Prostate gland (tissue), 2 donors: ENCODE measurements around the gene ZNF831. TPM values are rescaled to one million over a fixed set of nuclear protein-coding genes. Genes with fewer than 3 reads are reported as not detected.

Source experiments
- DNase-seq: peaks from one replicate; pipeline ENCODE4 v3.0.0-alpha.2; 2019; ENCODE audit warnings: low spot score
- H3K27ac ChIP-seq, 2 donors: fragments of 200-600 bp; sonication (generic); 2 replicates each; pipeline ENCODE4 v1.5.1; 2017 to 2019
- H3K27me3 ChIP-seq: fragments of 200-600 bp; sonication (generic); replicated peaks from 2 replicates; pipeline ENCODE4 v1.5.1; 2019; ENCODE audit not compliant: insufficient read depth
- H3K36me3 ChIP-seq, 2 donors: fragments of 200-600 bp; sonication (generic); 1 replicate in 1 of 2; 2 replicates in 1 of 2; pipeline versions ENCODE4 v1.5.1 to v1.8.1; 2017 to 2019
- H3K4me1 ChIP-seq: fragments of 200-600 bp; sonication (generic); replicated peaks from 2 replicates; pipeline ENCODE4 v1.5.1; 2019
- H3K4me3 ChIP-seq, 2 donors: fragments of 200-600 bp; sonication (generic); 2 replicates each; pipeline ENCODE4 v1.5.1; 2017 to 2019
- H3K9me3 ChIP-seq: fragments of 200-600 bp; sonication (generic); 2 replicates; pipeline ENCODE4 v1.5.1; 2017
- POLR2A ChIP-seq: fragments of 450-650 bp; IDR thresholded peaks from one replicate; pipeline ENCODE4 v1.6.1; 2016; ENCODE audit warnings: antibody characterized with exemption, mild to moderate bottlenecking
- POLR2AphosphoS5 ChIP-seq: sonication (generic); formaldehyde crosslinking; IDR thresholded peaks from one replicate; pipeline ENCODE4 v1.6.1; 2017; ENCODE audit warnings: antibody characterized with exemption
- WGBS: methylation state at CpG from one replicate; pipeline ENCODE4 v1.1.5; 2018; 5-methylcytosine and 5-hydroxymethylcytosine counted together
- intact Hi-C: fragments of 100-400 bp; cut with DNase I; formaldehyde crosslinking; loops from one replicate; pipeline ENCODE4 v1.14.2; 2022
- total RNA-seq, 2 donors: library from RNA; depleted of rRNA; stranded (reverse); fragments of >200 nt; gene quantifications; one replicate each; pipeline ENCODE4 v1.1.0, GENCODE V29; 2016
- TF ChIP-seq, protein P1 (sequence below), 4 experiments: fragments of 200-600 bp in 2 of 4; fragments of 450-650 bp in 2 of 4; sonication (generic) in 2 of 4; IDR thresholded peaks; 1 replicate in 3 of 4; 2 replicates in 1 of 4; pipeline ENCODE4 v1.5.1; 2016 to 2019; ENCODE audit warnings: antibody characterized with exemption in 4 of 4, mild to moderate bottlenecking in 2 of 4, moderate library complexity in 2 of 4

The ZNF831 gene
- total RNA-seq, 2 donors from 2014 or later, result 0.46 to 1.1 TPM

DNA sequence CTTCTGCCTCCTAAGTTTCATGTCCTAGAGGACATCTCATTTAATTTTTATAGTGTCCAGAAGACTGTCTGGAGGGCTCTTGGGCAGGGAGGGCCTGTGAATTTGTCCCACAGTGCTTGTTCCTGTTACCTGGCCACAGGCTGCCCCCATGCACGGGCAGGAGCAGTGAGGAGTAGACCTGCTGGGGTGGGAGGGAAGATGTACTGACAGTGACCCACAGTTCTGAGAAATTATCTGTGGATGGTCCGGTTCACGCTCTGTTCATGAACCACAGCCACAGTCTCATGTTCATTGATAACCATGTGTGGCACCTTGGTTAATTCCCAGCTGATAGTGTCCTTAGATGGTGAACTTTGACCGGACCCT is 18.8 kb upstream of the ZNF831 start:
- Histone ChIP-seq H3K4me1 (no peaks in the 10 kb centered on the region), H3K27me3 (no peaks in the 10 kb centered on the region), H3K4me3 (no peak overlapping the region), H3K36me3 (no peaks in the 10 kb centered on the region), H3K27ac (no peak overlapping the region), H3K9me3 (no peaks in the 10 kb centered on the region)
- TF ChIP-seq, protein P1, sequence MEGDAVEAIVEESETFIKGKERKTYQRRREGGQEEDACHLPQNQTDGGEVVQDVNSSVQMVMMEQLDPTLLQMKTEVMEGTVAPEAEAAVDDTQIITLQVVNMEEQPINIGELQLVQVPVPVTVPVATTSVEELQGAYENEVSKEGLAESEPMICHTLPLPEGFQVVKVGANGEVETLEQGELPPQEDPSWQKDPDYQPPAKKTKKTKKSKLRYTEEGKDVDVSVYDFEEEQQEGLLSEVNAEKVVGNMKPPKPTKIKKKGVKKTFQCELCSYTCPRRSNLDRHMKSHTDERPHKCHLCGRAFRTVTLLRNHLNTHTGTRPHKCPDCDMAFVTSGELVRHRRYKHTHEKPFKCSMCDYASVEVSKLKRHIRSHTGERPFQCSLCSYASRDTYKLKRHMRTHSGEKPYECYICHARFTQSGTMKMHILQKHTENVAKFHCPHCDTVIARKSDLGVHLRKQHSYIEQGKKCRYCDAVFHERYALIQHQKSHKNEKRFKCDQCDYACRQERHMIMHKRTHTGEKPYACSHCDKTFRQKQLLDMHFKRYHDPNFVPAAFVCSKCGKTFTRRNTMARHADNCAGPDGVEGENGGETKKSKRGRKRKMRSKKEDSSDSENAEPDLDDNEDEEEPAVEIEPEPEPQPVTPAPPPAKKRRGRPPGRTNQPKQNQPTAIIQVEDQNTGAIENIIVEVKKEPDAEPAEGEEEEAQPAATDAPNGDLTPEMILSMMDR (IDR thresholded peaks at IDR 0.05), result no peak
- TF ChIP-seq POLR2AphosphoS5, result no peak
- no peak for TF ChIP-seq POLR2A
- no peak for DNase-seq
- intact Hi-C loops, result no loop called here
- 95% methylated on average over 4 of the region's 4 CpGs for WGBS

DNA sequence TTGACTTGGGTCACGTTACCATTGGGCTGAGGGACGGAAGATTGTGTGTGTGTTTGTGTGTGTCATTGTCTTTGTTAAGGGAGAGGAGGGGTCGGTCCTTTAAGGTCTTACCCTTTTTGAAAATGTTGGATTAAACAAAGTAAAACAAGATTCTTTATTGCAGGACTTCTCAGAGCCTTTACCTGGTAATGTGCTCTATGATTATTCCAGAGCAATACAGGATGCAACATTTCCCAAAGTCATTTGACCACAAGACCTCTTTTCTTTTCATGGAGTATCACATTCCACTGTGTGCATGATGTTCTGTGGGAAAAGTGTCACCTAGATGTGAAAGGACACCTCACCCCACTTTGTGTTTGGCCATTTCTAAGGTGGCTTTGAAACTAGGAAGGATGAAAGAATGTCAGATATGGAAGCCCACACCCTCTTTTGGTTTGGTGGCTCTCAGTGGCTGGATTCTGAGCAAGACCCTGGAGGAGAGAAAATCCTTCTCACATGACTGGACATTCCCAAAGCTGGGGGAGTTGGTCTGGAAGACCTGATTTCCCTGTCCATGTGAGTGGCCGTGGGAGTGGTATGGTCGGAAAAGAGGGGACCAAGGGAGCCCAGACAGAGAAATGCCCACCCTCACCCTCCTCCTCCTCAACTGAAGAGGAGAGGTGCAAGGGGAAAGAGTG is 18.2 kb upstream of the ZNF831 start:
- Histone ChIP-seq H3K9me3 (no peaks in the 10 kb centered on the region), H3K4me3 (no peak overlapping the region), H3K4me1 (no peaks in the 10 kb centered on the region), H3K27ac (no peak overlapping the region), H3K27me3 (no peaks in the 10 kb centered on the region), H3K36me3 (no peaks in the 10 kb centered on the region)
- no peak for DNase-seq
- intact Hi-C loops, result no loop called here
- 86% methylated on average over 5 of the region's 5 CpGs for WGBS
- no peak for TF ChIP-seq POLR2AphosphoS5

DNA sequence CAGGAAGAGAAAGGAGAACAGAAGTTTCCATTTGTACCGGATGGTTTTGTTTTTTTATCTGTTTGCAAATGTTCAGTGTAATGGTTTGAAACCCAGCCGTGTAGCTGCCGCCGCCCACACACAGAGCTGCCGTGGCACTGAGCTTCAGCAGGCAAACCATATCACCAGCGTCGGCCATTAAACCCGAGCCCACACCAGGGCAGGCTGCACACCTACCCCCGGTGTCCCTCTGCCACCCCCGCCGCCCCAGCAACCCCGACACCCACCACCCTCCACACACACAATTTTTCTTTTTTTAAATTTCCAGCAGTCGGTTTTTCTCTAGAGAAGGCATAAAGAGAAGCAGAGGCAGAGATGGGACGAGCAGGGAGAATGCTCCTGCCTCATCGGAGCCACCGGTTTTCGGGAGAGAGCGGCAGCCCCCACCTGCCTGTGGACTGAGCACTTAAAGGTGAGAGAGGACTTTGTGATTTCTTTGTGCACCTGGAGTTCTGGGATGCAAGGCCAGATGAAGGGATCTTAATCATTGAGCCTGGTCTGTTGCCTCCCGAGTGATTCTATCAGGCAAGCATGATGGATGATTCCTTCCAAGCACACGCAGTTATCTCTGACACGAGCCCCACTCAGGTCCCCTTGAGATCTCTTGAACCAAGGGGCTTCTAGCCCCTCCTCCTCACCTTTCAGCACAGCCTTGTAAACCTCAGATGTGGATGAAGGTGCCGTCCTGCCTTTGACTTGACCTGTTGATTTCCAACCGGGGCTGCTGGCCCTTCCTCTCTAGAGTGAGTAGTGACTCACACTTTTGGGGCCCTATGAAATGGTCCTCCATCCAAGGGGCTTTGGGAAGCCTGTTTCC is 17.5 kb upstream of the ZNF831 start:
- WGBS, result 65% methylated on average over 23 of the region's 23 CpGs
- Histone ChIP-seq H3K27ac (no peak overlapping the region), H3K9me3 (no peaks in the 10 kb centered on the region), H3K4me1 (no peaks in the 10 kb centered on the region), H3K36me3 (no peaks in the 10 kb centered on the region), H3K27me3 (no peaks in the 10 kb centered on the region), H3K4me3 (no peak overlapping the region)
- intact Hi-C loops, result no loop called here
- DNase-seq, result no peak
- TF ChIP-seq, protein P1 (IDR thresholded peaks at IDR 0.05), result no peak
- TF ChIP-seq POLR2A, result no peak
- TF ChIP-seq POLR2AphosphoS5, result no peak

DNA sequence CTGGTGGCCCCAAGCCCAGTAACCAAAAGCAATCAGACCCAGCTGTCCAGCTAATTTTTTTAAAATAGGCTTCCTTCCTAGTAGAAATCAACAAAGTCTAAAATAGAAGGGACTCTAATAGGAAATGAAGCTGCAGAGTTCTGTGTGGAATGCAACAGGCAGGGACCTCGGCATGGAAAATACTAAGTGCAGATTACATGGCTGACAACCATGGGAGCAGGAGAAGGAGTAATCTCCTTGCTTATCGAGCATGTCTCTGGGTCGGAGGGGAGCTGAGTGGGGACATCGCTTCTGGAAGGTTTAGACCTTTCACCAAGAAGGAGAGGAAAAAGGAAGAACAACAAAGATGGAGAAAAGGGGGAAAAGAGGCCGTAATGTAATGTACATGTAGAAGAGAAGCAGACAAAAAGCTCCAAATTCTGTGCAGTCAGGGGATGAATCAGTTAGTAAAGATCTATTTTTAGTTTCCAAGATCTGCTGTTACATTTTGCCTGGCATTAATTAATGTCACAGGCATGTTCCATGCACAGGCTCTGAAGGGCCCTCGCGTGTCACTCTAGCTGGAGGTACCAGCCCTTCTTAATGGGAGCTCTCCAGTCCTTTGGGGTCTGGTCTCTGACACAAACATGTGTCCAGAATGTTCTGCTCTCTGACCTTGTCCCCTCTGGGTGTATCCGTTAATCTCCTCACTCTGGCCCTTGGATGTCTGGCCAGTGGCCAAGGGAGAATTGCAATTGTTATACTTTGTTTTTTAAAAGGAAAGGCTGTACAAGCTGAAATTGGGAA is 16.6 kb upstream of the ZNF831 start:
- Histone ChIP-seq H3K36me3 (no peaks in the 10 kb centered on the region), H3K27ac (peak overlapping the region in 1 of 2 donors; percentile 7), H3K27me3 (no peaks in the 10 kb centered on the region), H3K4me3 (no peak overlapping the region), H3K9me3 (no peaks in the 10 kb centered on the region), H3K4me1 (no peaks in the 10 kb centered on the region)
- no peak for DNase-seq
- TF ChIP-seq, protein P1 (IDR thresholded peaks at IDR 0.05), result no peak
- no peak for TF ChIP-seq POLR2A
- no peak for TF ChIP-seq POLR2AphosphoS5
- intact Hi-C loops, result no loop called here
- WGBS, result 66% methylated on average over 8 of the region's 8 CpGs

- no peaks in the 10 kb centered on the region for H3K9me3 ChIP-seq
- no peaks in the 10 kb centered on the region for H3K27me3 ChIP-seq
- H3K36me3 ChIP-seq, result no peaks in the 10 kb centered on the region
- H3K4me1 ChIP-seq, result no peaks in the 10 kb centered on the region
- no peak overlapping the region for H3K4me3 ChIP-seq
- H3K27ac ChIP-seq, result no peak overlapping the region
- intact Hi-C loops, result no loop called here
- no peak for TF ChIP-seq POLR2A
- TF ChIP-seq POLR2AphosphoS5, result no peak
- TF ChIP-seq, protein P1 (IDR thresholded peaks at IDR 0.05), result no peak
- no peak for DNase-seq
- WGBS, result 86% methylated on average over 3 of the region's 3 CpGs
Measured at GRCh38 chr20:59147586-59147985, 16.0 kb upstream of the ZNF831 start.
